H9 (cell line): Measurements from ENCODE around the gene MRTO4. TPM values are rescaled to one million over a fixed set of nuclear protein-coding genes. Genes with fewer than 3 reads are reported as not detected.

Source experiments
- DNase-seq: peaks from one replicate; pipeline ENCODE4 v3.0.0-alpha.2; 2017
- H2AFZ ChIP-seq: one replicate; pipeline ENCODE4 v1.6.1; 2013; ENCODE audit warnings: mild to moderate bottlenecking, low read length, control low read depth, moderate library complexity
- H2AK5ac ChIP-seq: 2 replicates; pipeline ENCODE4 v1.6.1; 2013; ENCODE audit warnings: low read length, control low read depth, mixed read lengths; ENCODE audit not compliant: insufficient read length
- H2BK120ac ChIP-seq: one replicate; pipeline ENCODE4 v1.6.1; 2013; ENCODE audit warnings: low read depth, mild to moderate bottlenecking, low read length, control low read depth, inconsistent platforms; ENCODE audit not compliant: poor library complexity, severe bottlenecking
- H2BK12ac ChIP-seq: 2 replicates; pipeline ENCODE4 v1.6.1; 2013; ENCODE audit warnings: low read length, control low read depth, mixed read lengths, low read depth; ENCODE audit not compliant: insufficient read length
- H2BK15ac ChIP-seq: 2 replicates; pipeline ENCODE4 v1.6.1; 2013; ENCODE audit warnings: low read depth, low read length, control low read depth
- H2BK20ac ChIP-seq: one replicate; pipeline ENCODE4 v1.6.1; 2013; ENCODE audit warnings: low read depth, mild to moderate bottlenecking, low read length, control low read depth, inconsistent platforms; ENCODE audit not compliant: poor library complexity, severe bottlenecking
- H2BK5ac ChIP-seq: 2 replicates; pipeline ENCODE4 v1.6.1; 2013; ENCODE audit warnings: low read length, control low read depth, mixed read lengths; ENCODE audit not compliant: insufficient read length
- H3K14ac ChIP-seq: 2 replicates; pipeline ENCODE4 v1.6.1; 2013; ENCODE audit warnings: low read length, control low read depth; ENCODE audit not compliant: insufficient read depth
- H3K18ac ChIP-seq: 2 replicates; pipeline ENCODE4 v1.6.1; 2013; ENCODE audit warnings: low read depth, mild to moderate bottlenecking, mixed read lengths, low read length, control low read depth; ENCODE audit not compliant: insufficient read length
- H3K23ac ChIP-seq: 2 replicates; pipeline ENCODE4 v1.6.1; 2013; ENCODE audit warnings: low read length, control low read depth, mixed read lengths, low read depth; ENCODE audit not compliant: insufficient read length
- H3K23me2 ChIP-seq: 2 replicates; pipeline ENCODE4 v1.6.1; 2013; ENCODE audit warnings: low read depth, mild to moderate bottlenecking, mixed read lengths, low read length, control low read depth; ENCODE audit not compliant: insufficient read length, poor library complexity, severe bottlenecking
- H3K27ac ChIP-seq: 2 replicates; pipeline ENCODE4 v1.5.1; 2013; ENCODE audit warnings: low read length, control low read depth, mixed read lengths, low read depth; ENCODE audit not compliant: insufficient read length
- H3K27me3 ChIP-seq: 2 replicates; pipeline ENCODE4 v1.6.1; 2013; ENCODE audit warnings: low read length, control low read depth, inconsistent platforms; ENCODE audit not compliant: insufficient read depth
- H3K4ac ChIP-seq: 2 replicates; pipeline ENCODE4 v1.6.1; 2013; ENCODE audit warnings: low read depth, mild to moderate bottlenecking, control low read depth, inconsistent platforms, low read length, moderate library complexity
- H3K4me1 ChIP-seq: 2 replicates; pipeline ENCODE4 v1.6.1; 2013; ENCODE audit warnings: low read length, control low read depth, inconsistent platforms; ENCODE audit not compliant: insufficient read depth
- H3K4me2 ChIP-seq: 2 replicates; pipeline ENCODE4 v1.6.1; 2013; ENCODE audit warnings: low read length, control low read depth, mixed read lengths; ENCODE audit not compliant: insufficient read length, insufficient read depth
- H3K56ac ChIP-seq: 2 replicates; pipeline ENCODE4 v1.6.1; 2013; ENCODE audit warnings: low read depth, mild to moderate bottlenecking, mixed read lengths, low read length, control low read depth; ENCODE audit not compliant: insufficient read length
- H3K79me1 ChIP-seq: 2 replicates; pipeline ENCODE4 v1.6.1; 2013; ENCODE audit warnings: low read depth, mild to moderate bottlenecking, moderate library complexity, low read length, control low read depth, inconsistent platforms; ENCODE audit not compliant: insufficient read depth, poor library complexity, severe bottlenecking
- H3K79me2 ChIP-seq: 2 replicates; pipeline ENCODE4 v1.6.1; 2013; ENCODE audit warnings: low read length, control low read depth, inconsistent platforms; ENCODE audit not compliant: insufficient read depth
- H3K9ac ChIP-seq: 2 replicates; pipeline ENCODE4 v1.6.1; 2013; ENCODE audit warnings: low read length, control low read depth, mixed read lengths; ENCODE audit not compliant: insufficient read length; ENCODE audit errors: extremely low read depth
- H3K9me3 ChIP-seq: one replicate; pipeline ENCODE4 v1.6.1; 2013; ENCODE audit warnings: low read depth, low read length, inconsistent platforms; ENCODE audit not compliant: control insufficient read depth
- H3T11ph ChIP-seq: one replicate; pipeline ENCODE4 v1.6.1; 2013; ENCODE audit warnings: mild to moderate bottlenecking, low read length, control low read depth, inconsistent platforms
- H4K20me1 ChIP-seq: one replicate; pipeline ENCODE4 v1.6.1; 2013; ENCODE audit not compliant: control insufficient read depth, insufficient read length, insufficient read depth
- H4K5ac ChIP-seq: 2 replicates; pipeline ENCODE4 v1.6.1; 2013; ENCODE audit warnings: low read depth, mild to moderate bottlenecking, mixed read lengths, low read length, control low read depth; ENCODE audit not compliant: insufficient read length
- H4K8ac ChIP-seq: replicated peaks from 2 replicates; pipeline ENCODE4 v1.6.1; 2013; ENCODE audit warnings: low read length, control low read depth, mixed read lengths, low read depth; ENCODE audit not compliant: insufficient read length
- H4K91ac ChIP-seq: 2 replicates; pipeline ENCODE4 v1.6.1; 2013; ENCODE audit warnings: low read depth, mild to moderate bottlenecking, moderate library complexity, mixed read lengths, low read length, control low read depth; ENCODE audit not compliant: insufficient read length
- H3K27ac Mint-ChIP-seq, 3 experiments: 2 replicates in 2 of 3; 3 replicates in 1 of 3; pipeline ENCODE4 v1.8.0; 2020 to 2021; ENCODE audit warnings: mixed read lengths in 3 of 3, mild to moderate bottlenecking in 1 of 3, moderate library complexity in 1 of 3
- H3K27me3 Mint-ChIP-seq: 2 replicates; pipeline ENCODE4 v1.8.0; 2021; ENCODE audit warnings: low read depth, mild to moderate bottlenecking, moderate library complexity, mixed read lengths
- H3K36me3 Mint-ChIP-seq, 3 experiments: 2 replicates in 2 of 3; 3 replicates in 1 of 3; pipeline ENCODE4 v1.8.0; 2020 to 2021; ENCODE audit warnings: low read depth in 3 of 3, mixed read lengths in 3 of 3; ENCODE audit not compliant: insufficient read depth in 1 of 3
- H3K4me1 Mint-ChIP-seq, 2 experiments: 2 replicates each; pipeline ENCODE4 v1.8.0; 2020; ENCODE audit warnings: mixed read lengths in 2 of 2
- H3K4me3 Mint-ChIP-seq, 2 experiments: 2 replicates in 1 of 2; 3 replicates in 1 of 2; pipeline ENCODE4 v1.8.0; 2020 to 2021; ENCODE audit warnings: mild to moderate bottlenecking in 2 of 2, mixed read lengths in 2 of 2, moderate library complexity in 1 of 2
- H3K9me3 Mint-ChIP-seq, 2 experiments: 2 replicates in 1 of 2; 3 replicates in 1 of 2; pipeline ENCODE4 v1.8.0; 2020; ENCODE audit warnings: mild to moderate bottlenecking in 2 of 2, mixed read lengths in 2 of 2, moderate library complexity in 1 of 2
- WGBS: extraction: QIAGEN DNeasy Blood & Tissue Kit; methylation state at CpG from one replicate; pipeline ENCODE4 v1.1.7; 2013; ENCODE audit warnings: missing lambda C conversion rate, low lambda C conversion rate, mixed read lengths; ENCODE audit not compliant: insufficient read length; ENCODE audit errors: extremely low coverage; 5-methylcytosine and 5-hydroxymethylcytosine counted together
- total RNA-seq: library from RNA; stranded (reverse); gene quantifications from 2 replicates; pipeline ENCODE4 v1.2.1, GENCODE V29; 2021
- TF ChIP-seq, protein P1 (sequence below): fragments of 200-600 bp; sonication (generic); conservative IDR thresholded peaks from 3 replicates; pipeline ENCODE4 v1.8.0; 2021; ENCODE audit warnings: antibody characterized with exemption, mild to moderate bottlenecking

MRTO4 gene
- total RNA-seq, 1 experiment from 2014 or later: 78.3 TPM

DNA sequence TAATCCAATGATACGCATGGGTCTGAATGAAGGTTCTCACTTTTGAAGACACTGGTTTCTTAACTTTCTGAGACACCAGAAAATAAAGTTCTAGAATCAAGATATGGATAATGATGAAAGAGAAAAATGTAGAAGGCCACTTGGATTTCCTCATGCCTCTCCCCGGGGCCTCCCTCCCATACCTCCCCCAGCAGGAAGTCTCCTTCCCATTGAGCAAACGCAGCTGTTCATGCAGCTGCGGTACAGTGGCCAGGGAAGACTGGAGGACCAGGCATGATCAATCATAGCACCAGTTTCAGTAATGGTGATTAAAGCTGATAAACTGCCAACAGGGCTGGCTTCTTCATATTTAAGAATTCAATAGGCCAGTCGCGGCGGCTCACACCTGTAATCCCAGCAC is 30.6 kb upstream of the MRTO4 start:
- H2BK15ac ChIP-seq: no peak overlapping the region
- no peak overlapping the region for H2BK12ac ChIP-seq
- Mint-ChIP-seq H3K27ac (no peak overlapping the region), H3K4me1 (no peaks in the 10 kb centered on the region), H3K27me3 (no peaks in the 10 kb centered on the region), H3K9me3 (no peaks in the 10 kb centered on the region), H3K36me3 (peaks cover 34 to 90% (median 74%) of the 10 kb centered on the region in 3 experiments; a peak in 6 of 7 replicates), H3K4me3 (no peak overlapping the region)
- H3K79me1 ChIP-seq: no peaks in the 10 kb centered on the region
- H3K27ac ChIP-seq: no peak overlapping the region
- no peaks in the 10 kb centered on the region for H4K20me1 ChIP-seq
- no peak overlapping the region for H3K23ac ChIP-seq
- H2AFZ ChIP-seq: no peak overlapping the region
- no peak overlapping the region for H3K4me2 ChIP-seq
- no peaks in the 10 kb centered on the region for H3K9me3 ChIP-seq
- no peak overlapping the region for H2AK5ac ChIP-seq
- no peak overlapping the region for H2BK20ac ChIP-seq
- H4K91ac ChIP-seq: no peak overlapping the region
- H3K56ac ChIP-seq: no peak overlapping the region
- H3K79me2 ChIP-seq: no peaks in the 10 kb centered on the region
- no peak overlapping the region for H3K14ac ChIP-seq
- H3K18ac ChIP-seq: no peak overlapping the region
- TF ChIP-seq, protein P1, sequence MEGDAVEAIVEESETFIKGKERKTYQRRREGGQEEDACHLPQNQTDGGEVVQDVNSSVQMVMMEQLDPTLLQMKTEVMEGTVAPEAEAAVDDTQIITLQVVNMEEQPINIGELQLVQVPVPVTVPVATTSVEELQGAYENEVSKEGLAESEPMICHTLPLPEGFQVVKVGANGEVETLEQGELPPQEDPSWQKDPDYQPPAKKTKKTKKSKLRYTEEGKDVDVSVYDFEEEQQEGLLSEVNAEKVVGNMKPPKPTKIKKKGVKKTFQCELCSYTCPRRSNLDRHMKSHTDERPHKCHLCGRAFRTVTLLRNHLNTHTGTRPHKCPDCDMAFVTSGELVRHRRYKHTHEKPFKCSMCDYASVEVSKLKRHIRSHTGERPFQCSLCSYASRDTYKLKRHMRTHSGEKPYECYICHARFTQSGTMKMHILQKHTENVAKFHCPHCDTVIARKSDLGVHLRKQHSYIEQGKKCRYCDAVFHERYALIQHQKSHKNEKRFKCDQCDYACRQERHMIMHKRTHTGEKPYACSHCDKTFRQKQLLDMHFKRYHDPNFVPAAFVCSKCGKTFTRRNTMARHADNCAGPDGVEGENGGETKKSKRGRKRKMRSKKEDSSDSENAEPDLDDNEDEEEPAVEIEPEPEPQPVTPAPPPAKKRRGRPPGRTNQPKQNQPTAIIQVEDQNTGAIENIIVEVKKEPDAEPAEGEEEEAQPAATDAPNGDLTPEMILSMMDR: no peak
- no peak overlapping the region for H4K8ac ChIP-seq
- H3K23me2 ChIP-seq: no peaks in the 10 kb centered on the region
- no peak overlapping the region for H3K4ac ChIP-seq
- H3K27me3 ChIP-seq: no peaks in the 10 kb centered on the region
- H4K5ac ChIP-seq: no peak overlapping the region
- no peak for DNase-seq
- WGBS: no CpG with 5 or more reads among the region's 7 CpGs
- H2BK120ac ChIP-seq: no peak overlapping the region
- H2BK5ac ChIP-seq: no peak overlapping the region
- no peak overlapping the region for H3K9ac ChIP-seq
- no peak overlapping the region for H3T11ph ChIP-seq
- no peaks in the 10 kb centered on the region for H3K4me1 ChIP-seq
